NT2/D1 (cell line): ENCODE measurements around the gene CERKL.

Experiments used
- YY1 ChIP-seq: IDR thresholded peaks from 2 replicates; pipeline ENCODE4 v1.6.1; 2011; ENCODE audit not compliant: insufficient read length, insufficient read depth
- ZNF274 ChIP-seq: IDR thresholded peaks from 2 replicates; pipeline ENCODE4 v1.6.1; 2011; ENCODE audit warnings: mild to moderate bottlenecking, low read depth, low read length

DNA sequence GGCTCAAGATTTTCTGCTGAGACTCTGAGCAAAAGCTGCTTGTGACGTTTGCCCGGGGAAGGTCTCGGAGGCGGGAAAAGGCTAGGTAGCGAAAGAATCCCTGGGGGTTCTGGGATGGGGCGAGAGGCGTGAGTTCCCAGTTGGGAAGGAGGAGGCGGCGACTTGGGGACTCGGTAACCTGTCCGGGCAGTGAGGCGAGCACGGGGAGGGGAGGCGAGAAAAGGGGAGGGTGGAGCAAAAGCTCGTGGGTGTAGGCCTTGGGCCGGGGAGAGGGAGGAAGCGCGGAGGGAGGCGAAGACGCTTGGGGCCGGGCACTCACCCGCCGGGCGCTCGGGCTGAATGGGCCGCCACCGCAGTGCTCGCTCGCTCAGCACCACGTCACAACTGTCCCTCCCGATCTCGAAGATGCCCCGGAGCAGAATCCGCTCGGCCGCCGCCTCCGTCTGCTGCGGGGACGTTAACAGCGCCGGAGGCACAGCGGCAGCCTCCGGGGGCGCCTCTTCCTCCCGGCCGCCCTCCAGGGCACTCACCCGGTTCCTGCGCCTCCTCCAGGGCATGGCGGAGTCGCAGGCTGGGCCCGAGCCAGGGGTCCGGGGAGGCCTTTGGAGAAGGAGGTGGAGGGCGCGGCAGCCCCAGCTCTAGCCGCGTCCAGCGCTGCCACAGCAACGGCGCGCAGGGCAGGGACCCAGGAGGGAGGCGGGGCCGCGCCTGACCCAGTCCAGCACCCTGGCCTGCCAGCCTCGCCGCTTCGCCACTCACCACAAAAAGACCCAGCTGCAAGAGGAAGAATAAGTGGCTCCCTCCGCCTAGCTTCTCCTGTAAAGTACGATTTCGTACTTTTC lies at the start of gene CERKL:
- TF ChIP-seq ZNF274 (no peak), YY1 (no peak)
